ENCODE data around the gene NLRP5. TPM values are rescaled to one million over a fixed set of nuclear protein-coding genes. Genes with fewer than 3 reads are reported as not detected.

NLRP5 gene
- total RNA-seq, 4 donors from 2014 or later = 0.35 TPM; not detected in 3

- H3K4me1 ChIP-seq = peaks cover 0 to 34% of the 10 kb centered on the region in 2 donors
- intact Hi-C loops (cut with DNase I; ENCODE audit: low total_unique reads) = no loop called here
- no peaks in the 10 kb centered on the region for H3K36me3 ChIP-seq
- peak overlapping the region; percentile 39 to 47 for H3K27ac ChIP-seq
- no peak for DNase-seq
- TF ChIP-seq CTCF (IDR thresholded peaks at IDR 0.05) = no peak
- no peak for TF ChIP-seq POLR2A (IDR thresholded peaks at IDR 0.05)
- H3K27me3 ChIP-seq = no peaks in the 10 kb centered on the region
- H3K4me3 ChIP-seq = no peak overlapping the region
- no peaks in the 10 kb centered on the region for H3K9me3 ChIP-seq
Measured at GRCh38 chr19:56107626-56108351, 121.2 kb downstream of the NLRP5 start.

GRCh38 chr19:56108447-56109195 is 122.0 kb downstream of the NLRP5 start:
- Histone ChIP-seq H3K27ac (peak overlapping the region; percentile 39 to 47), H3K4me3 (peak overlapping the region; percentile 3 to 11), H3K27me3 (no peaks in the 10 kb centered on the region), H3K4me1 (peaks cover 0 to 37% of the 10 kb centered on the region in 2 donors), H3K9me3 (no peaks in the 10 kb centered on the region), H3K36me3 (no peaks in the 10 kb centered on the region)
- intact Hi-C loops (cut with DNase I; ENCODE audit: low total_unique reads) = no loop called here
- TF ChIP-seq POLR2A (IDR thresholded peaks at IDR 0.05) = no peak
- no peak for TF ChIP-seq CTCF (IDR thresholded peaks at IDR 0.05)
- peak; percentile 46 to 72 for DNase-seq

GRCh38 chr19:56109226-56109625 is 122.7 kb downstream of the NLRP5 start:
- H3K9me3 ChIP-seq = no peaks in the 10 kb centered on the region
- H3K4me1 ChIP-seq = peaks cover 0 to 39% of the 10 kb centered on the region in 2 donors
- peak overlapping the region; percentile 35 to 47 for H3K27ac ChIP-seq
- DNase-seq = no peak
- TF ChIP-seq CTCF (IDR thresholded peaks at IDR 0.05) = no peak
- no peak for TF ChIP-seq POLR2A (IDR thresholded peaks at IDR 0.05)
- H3K27me3 ChIP-seq = no peaks in the 10 kb centered on the region
- H3K36me3 ChIP-seq = no peaks in the 10 kb centered on the region
- intact Hi-C loops (cut with DNase I; ENCODE audit: low total_unique reads) = no loop called here
- peak overlapping the region; percentile 3 to 11 for H3K4me3 ChIP-seq

GRCh38 chr19:56110515-56111448 is 124.2 kb downstream of the NLRP5 start:
- no peak for DNase-seq
- TF ChIP-seq POLR2A (IDR thresholded peaks at IDR 0.05) (no peak), CTCF (IDR thresholded peaks at IDR 0.05) (no peak)
- H3K4me3 ChIP-seq = no peak overlapping the region
- H3K36me3 ChIP-seq = no peaks in the 10 kb centered on the region
- intact Hi-C loops (cut with DNase I; ENCODE audit: low total_unique reads) = no loop called here
- peaks cover 0 to 47% of the 10 kb centered on the region in 2 donors for H3K4me1 ChIP-seq
- H3K27ac ChIP-seq = peak overlapping the region; percentile 14 to 66
- no peaks in the 10 kb centered on the region for H3K9me3 ChIP-seq
- H3K27me3 ChIP-seq = no peaks in the 10 kb centered on the region

Small RNA genes lying within 50 kb of the gene (small RNA-seq; reads per million reads assigned to genes)
- gene RF00019 = not detected

Other genes starting within 250 kb of the NLRP5 start
- under 1 TPM in 1 of 4 donors, not detected in 3; 0.28 TPM for gene NLRP9, start 248.4 kb upstream of the NLRP5 start, total RNA-seq
- not detected for gene RFPL4A, start 227.7 kb upstream of the NLRP5 start, total RNA-seq
- not detected for gene RFPL4AL1, start 217.7 kb upstream of the NLRP5 start, total RNA-seq
- under 1 TPM in 1 of 4 donors, not detected in 3; 0.28 TPM for gene NLRP11, start 154.8 kb upstream of the NLRP5 start, total RNA-seq
- gene NLRP4, start 150.2 kb upstream of the NLRP5 start, total RNA-seq = 1 to 10 TPM in 1 of 4 donors, not detected in 3; 1.5 TPM
- not detected for gene NLRP13, start 54.4 kb upstream of the NLRP5 start, total RNA-seq
- gene NLRP8, start 38.9 kb upstream of the NLRP5 start, total RNA-seq = not detected
- gene ZNF787, start 134.5 kb downstream of the NLRP5 start, total RNA-seq = 10 to 100 TPM in 2 of 4 donors, 1 to 10 TPM in 1, not detected in 1; 3.3 to 32.1 (median 21.5) TPM
- gene ZNF444, start 154.5 kb downstream of the NLRP5 start, total RNA-seq = 10 to 100 TPM in 3 of 4 donors, 1 to 10 TPM in 1; 5.3 to 38.9 (median 21.0) TPM
- gene GALP, start 189.2 kb downstream of the NLRP5 start, total RNA-seq = not detected
- gene ZSCAN5B, start 211.0 kb downstream of the NLRP5 start, total RNA-seq = not detected
- gene ZSCAN5C, start 215.5 kb downstream of the NLRP5 start, total RNA-seq = not detected

Measured in uterus (tissue), 4 donors.